Small intestine (tissue), 7 donors: ENCODE results near the gene KANK4. TPM values are rescaled to one million over a fixed set of nuclear protein-coding genes. Genes with fewer than 3 reads are reported as not detected.

ENCODE experiments used
- DNase-seq, 2 donors: peaks; one replicate each; pipeline versions ENCODE4 v3.0.0 to v3.0.0-alpha.2; 2013
- FAIRE-seq: peaks from 2 replicates; lab custom pipeline; 2012; peaks lifted over from hg19 to GRCh38; lab: Jason Lieb, UNC
- H3K27ac ChIP-seq, 3 donors: one replicate each; pipeline ENCODE4 v1.5.1; 2013; ENCODE audit warnings: low read length in 2 of 3, mild to moderate bottlenecking in 2 of 3, control low read depth in 1 of 3, inconsistent platforms in 1 of 3, low read depth in 1 of 3, moderate library complexity in 1 of 3
- H3K27me3 ChIP-seq, 3 donors: one replicate each; pipeline ENCODE4 v1.6.1; 2013; ENCODE audit warnings: low read length in 3 of 3, inconsistent platforms in 1 of 3; ENCODE audit not compliant: control insufficient read depth in 3 of 3, insufficient read depth in 3 of 3
- H3K36me3 ChIP-seq, 3 donors: one replicate each; pipeline ENCODE4 v1.6.1; 2013; ENCODE audit warnings: low read length in 3 of 3, inconsistent platforms in 1 of 3, low read depth in 1 of 3, mild to moderate bottlenecking in 1 of 3, moderate library complexity in 1 of 3; ENCODE audit not compliant: control insufficient read depth in 3 of 3, insufficient read depth in 2 of 3
- H3K4me1 ChIP-seq, 3 donors: one replicate each; pipeline ENCODE4 v1.6.1; 2013; ENCODE audit warnings: low read length in 2 of 3, inconsistent platforms in 1 of 3, low read depth in 1 of 3, mild to moderate bottlenecking in 1 of 3, moderate library complexity in 1 of 3; ENCODE audit not compliant: control insufficient read depth in 3 of 3, insufficient read depth in 2 of 3
- H3K4me3 ChIP-seq, 3 donors: one replicate each; pipeline ENCODE4 v1.5.1; 2013; ENCODE audit warnings: low read length in 3 of 3, control low read depth in 1 of 3, inconsistent platforms in 1 of 3, low read depth in 1 of 3, mild to moderate bottlenecking in 1 of 3, moderate library complexity in 1 of 3
- H3K9me3 ChIP-seq, 2 donors: one replicate each; pipeline ENCODE4 v1.6.1; 2013; ENCODE audit warnings: low read depth in 1 of 2, low read length in 1 of 2; ENCODE audit not compliant: control insufficient read depth in 2 of 2, insufficient read depth in 1 of 2
- WGBS, 3 donors: extraction: QIAGEN DNeasy Blood & Tissue Kit; methylation state at CpG; one replicate each; pipeline ENCODE4 v1.1.7; 2013; 5-methylcytosine and 5-hydroxymethylcytosine counted together
- polyA plus RNA-seq, 4 donors: library from polyadenylated mRNA; stranded (reverse) in 3 of 4; unstranded in 1 of 4; fragments of 200-250 nt in 3 of 4; fragments of 120-200 nt in 1 of 4; gene quantifications; one replicate each; pipeline versions ENCODE4 v1.2.1 to v1.2.3, GENCODE V29; 2013
- donor health status: healthy with polysubstance abuse.
- donor health status: control.
- donor health status: control.
- donor health status: Bipolar disorder and iron deficiency.
- donor health status: healthy.

KANK4 gene
- polyA plus RNA-seq, 4 donors = 0.43 to 1.4 TPM; not detected in 2

DNA sequence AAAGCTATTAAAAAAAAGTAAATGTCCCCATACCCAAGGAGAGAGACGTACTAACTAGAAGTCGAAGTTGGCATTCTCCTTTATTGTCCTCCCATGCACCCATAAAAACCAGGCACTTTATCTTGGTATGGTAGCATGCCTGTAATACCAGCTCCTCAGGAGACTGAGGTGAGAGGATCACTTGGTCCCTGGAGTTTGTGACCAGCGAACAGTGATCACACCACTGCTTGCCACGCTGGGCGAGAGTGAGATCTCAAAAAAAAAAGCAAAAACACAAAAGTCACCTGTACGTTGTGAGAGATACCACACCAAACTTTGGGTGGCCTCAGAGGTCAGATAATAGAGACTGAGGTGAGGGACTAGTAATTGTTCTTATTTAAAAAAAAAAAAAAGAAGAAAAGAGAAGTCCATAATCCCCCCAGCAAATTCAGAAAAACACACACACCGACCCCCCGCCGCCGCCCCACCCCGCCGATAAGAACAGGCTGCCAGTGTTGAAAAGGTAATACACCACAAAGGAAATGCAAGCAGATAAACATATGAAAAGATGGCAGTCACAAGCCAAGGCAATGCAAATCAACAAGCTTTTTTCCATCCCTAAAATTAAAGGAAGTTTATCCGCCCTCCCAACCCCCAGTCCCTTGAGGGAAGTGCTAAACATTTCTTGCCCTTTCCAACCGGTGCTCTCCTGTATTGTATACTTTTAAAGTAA, 121.0 kb downstream of the KANK4 start:
- FAIRE-seq (no peak), DNase-seq (no peak)
- H3K9me3 ChIP-seq = no peaks in the 10 kb centered on the region
- H3K4me3 ChIP-seq = no peak overlapping the region
- no peaks in the 10 kb centered on the region for H3K36me3 ChIP-seq
- no peak overlapping the region for H3K27ac ChIP-seq
- H3K4me1 ChIP-seq = no peaks in the 10 kb centered on the region
- H3K27me3 ChIP-seq = peaks cover 5 to 24% (median 5%) of the 10 kb centered on the region in 3 donors
- WGBS, 3 donors = 34 to 48% (median 45%) methylated on average over 14 of the region's 14 CpGs

- FAIRE-seq = no peak
- Histone ChIP-seq H3K9me3 (no peaks in the 10 kb centered on the region), H3K4me1 (no peaks in the 10 kb centered on the region), H3K36me3 (no peaks in the 10 kb centered on the region), H3K27ac (no peak overlapping the region), H3K4me3 (no peak overlapping the region), H3K27me3 (peaks cover 5 to 24% (median 5%) of the 10 kb centered on the region in 3 donors)
- WGBS, 3 donors = 81 to 86% (median 85%) methylated on average over 16 to 17 of the region's 17 CpGs
- no peak for DNase-seq
Measured at GRCh38 chr1:62196086-62196690, 123.0 kb downstream of the KANK4 start.

- Histone ChIP-seq H3K36me3 (no peaks in the 10 kb centered on the region), H3K27ac (no peak within 1 kb of the TSS), H3K4me3 (peak within 1 kb of the TSS in 2 of 3 donors; percentile 35 to 44), H3K9me3 (no peaks in the 10 kb centered on the region), H3K4me1 (no peaks in the 10 kb centered on the region), H3K27me3 (peaks cover 5 to 24% (median 5%) of the 10 kb centered on the region in 3 donors)
- no peak for FAIRE-seq
- 10 to 27% (median 21%) methylated on average over 41 to 55 of the region's 55 CpGs for WGBS, 3 donors
- peak in 1 of 2 donors; percentile 70 for DNase-seq
Measured at GRCh38 chr1:62194651-62195544, 124.3 kb downstream of the KANK4 start, which contains the start of gene L1TD1. L1TD1 (plus strand) TSS chr1:62194849; CDS start chr1:62206629, 11,780 bp downstream.

DNA sequence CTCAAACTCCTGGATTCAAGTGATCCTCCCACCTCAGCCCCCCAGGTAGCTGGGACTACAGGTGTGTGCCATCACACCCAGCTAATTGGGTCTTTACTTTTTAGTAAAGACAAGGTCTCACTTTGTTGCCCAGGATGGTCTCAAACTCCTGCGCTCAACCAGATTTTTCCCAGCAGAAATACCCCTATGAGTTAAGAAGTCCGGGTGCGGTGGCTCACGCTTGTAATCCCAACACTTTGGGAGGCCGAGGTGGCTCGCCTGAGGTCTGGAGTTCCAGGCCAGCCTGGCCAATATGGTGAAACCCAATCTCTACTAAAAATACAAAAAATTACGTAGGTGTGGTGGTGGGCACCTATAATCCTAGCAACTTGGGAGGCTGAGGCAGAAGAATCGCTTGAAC, 131.1 kb downstream of the KANK4 start:
- Histone ChIP-seq H3K27ac (no peak overlapping the region), H3K9me3 (no peaks in the 10 kb centered on the region), H3K4me1 (no peaks in the 10 kb centered on the region), H3K27me3 (no peaks in the 10 kb centered on the region), H3K36me3 (no peaks in the 10 kb centered on the region), H3K4me3 (no peak overlapping the region)
- WGBS, 3 donors = 95 to 97% (median 96%) methylated on average over 8 of the region's 8 CpGs
- FAIRE-seq (no peak), DNase-seq (no peak)

DNA sequence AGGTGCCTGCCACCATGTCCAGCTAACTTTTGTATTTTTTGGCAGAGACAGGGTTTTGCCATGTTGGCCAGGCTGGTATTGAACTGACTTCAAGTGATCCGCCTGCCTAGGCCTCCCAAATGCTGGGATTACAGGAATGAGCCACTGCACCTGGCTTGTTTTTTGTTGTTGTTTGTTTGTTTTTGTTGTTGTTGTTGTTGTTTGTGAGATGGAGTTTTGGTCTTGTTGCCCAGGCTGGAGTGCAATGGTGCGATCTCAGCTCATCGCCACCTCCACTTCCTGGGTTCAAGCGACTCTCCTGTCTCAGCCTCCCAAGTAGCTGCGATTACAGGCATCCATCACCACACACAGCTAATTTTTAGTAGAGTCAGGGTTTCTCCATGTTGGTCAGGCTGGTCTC, 131.7 kb downstream of the KANK4 start:
- H3K36me3 ChIP-seq = no peaks in the 10 kb centered on the region
- no peak overlapping the region for H3K27ac ChIP-seq
- no peaks in the 10 kb centered on the region for H3K27me3 ChIP-seq
- no peaks in the 10 kb centered on the region for H3K9me3 ChIP-seq
- 94 to 97% (median 95%) methylated on average over 5 of the region's 5 CpGs for WGBS, 3 donors
- no peak overlapping the region for H3K4me3 ChIP-seq
- no peaks in the 10 kb centered on the region for H3K4me1 ChIP-seq
- no peak for FAIRE-seq
- DNase-seq = no peak

Other genes with a start within 250 kb of the KANK4 start
- gene L1TD1, start 124.6 kb downstream of the KANK4 start, polyA plus RNA-seq = 1 to 10 TPM in 1 of 4 donors, under 1 TPM in 1, not detected in 2; 0.72 to 1.6 TPM
- 10 to 100 TPM; 12.3 to 35.2 (median 18.7) TPM for gene USP1, start 117.6 kb upstream of the KANK4 start, polyA plus RNA-seq